GM12878 (cell line): Measurements from ENCODE around the gene CHCHD3. TPM values are rescaled to one million over a fixed set of nuclear protein-coding genes. Genes with fewer than 3 reads are reported as not detected.

ENCODE experiments used
- ATAC-seq: fragments of 200-7000 bp; cut with Tn5 transposase; 3 replicates; pipeline ENCODE4 v1.9.1; 2020; ENCODE audit warnings: mild to moderate bottlenecking, moderate library complexity
- BruUV-seq: library from RNA; stranded (reverse); fragments of 400-500 nt; replicated peaks from 2 replicates; lab custom pipeline; 2021; lab: Mats Ljungman, UMichigan
- CTCF ChIA-PET: fragments of 300-600 bp; sonication (Branson Sonifier 250); formaldehyde crosslinking; extraction: SDS; loops from one replicate; lab custom pipeline; 2021; ENCODE audit warnings: inconsistent platforms; lab: Yijun Ruan, JAX
- POLR2A ChIA-PET: fragments of 350-600 bp; formaldehyde crosslinking; extraction: SDS; loops from one replicate; lab custom pipeline; 2021; ENCODE audit warnings: inconsistent platforms; lab: Charles Lee
- RAD21 ChIA-PET: fragments of 300-600 bp; sonication (Branson Sonifier 250); formaldehyde crosslinking; loops from one replicate; lab custom pipeline; 2023; ENCODE audit warnings: antibody characterized with exemption; ENCODE audit not compliant: unreplicated experiment; lab: Charles Lee
- SMC1A ChIA-PET: fragments of 300-600 bp; sonication (Branson Sonifier 250); formaldehyde crosslinking; loops from one replicate; lab custom pipeline; 2023; ENCODE audit not compliant: unreplicated experiment, uncharacterized antibody; lab: Charles Lee
- DNase-seq: peaks from one replicate; pipeline ENCODE4 v3.0.0-alpha.2; 2011; ENCODE audit warnings: low read depth, low spot score
- FAIRE-seq: peaks from 3 replicates; lab custom pipeline; 2011; peaks lifted over from hg19 to GRCh38; lab: Jason Lieb, UNC
- H2AFZ ChIP-seq: 2 replicates; pipeline ENCODE4 v1.6.0; 2011; ENCODE audit warnings: low read depth, low read length, control low read depth; ENCODE audit not compliant: control insufficient read depth
- H3K27ac ChIP-seq: 2 replicates; pipeline ENCODE4 v1.5.1; 2011; ENCODE audit warnings: control low read depth; ENCODE audit not compliant: control insufficient read depth, insufficient read depth
- H3K27me3 ChIP-seq, 2 experiments: replicated peaks in 1 of 2; 2 replicates each; pipeline versions ENCODE4 v1.6.0 to v1.6.1; 2011; ENCODE audit warnings: low read length in 1 of 2; ENCODE audit not compliant: control insufficient read depth in 2 of 2, insufficient read depth in 2 of 2
- H3K36me3 ChIP-seq, 2 experiments: 2 replicates each; pipeline ENCODE4 v1.5.1; 2011; ENCODE audit warnings: low read length in 1 of 2; ENCODE audit not compliant: control insufficient read depth in 2 of 2, insufficient read depth in 2 of 2
- H3K4me1 ChIP-seq: 2 replicates; pipeline ENCODE4 v1.6.1; 2011; ENCODE audit warnings: mild to moderate bottlenecking, low read length, moderate library complexity, mixed read lengths; ENCODE audit not compliant: control insufficient read depth, insufficient read depth
- H3K4me2 ChIP-seq: 2 replicates; pipeline ENCODE4 v1.6.0; 2011; ENCODE audit warnings: control low read depth; ENCODE audit not compliant: control insufficient read depth, insufficient read depth
- H3K4me3 ChIP-seq: fragments of 200-600 bp; sonication (generic); 2 replicates; pipeline ENCODE4 v1.5.1; 2016
- H3K79me2 ChIP-seq: 2 replicates; pipeline ENCODE4 v1.6.0; 2011; ENCODE audit warnings: low read length; ENCODE audit not compliant: control insufficient read depth, insufficient read depth
- H3K9ac ChIP-seq: 2 replicates; pipeline ENCODE4 v1.8.0; 2011; ENCODE audit warnings: low read length, control low read depth, mixed read lengths; ENCODE audit not compliant: control insufficient read depth, insufficient read depth
- H3K9me3 ChIP-seq: replicated peaks from 3 replicates; pipeline ENCODE4 v1.5.1; 2011; ENCODE audit warnings: mild to moderate bottlenecking, low read length; ENCODE audit not compliant: control insufficient read depth, insufficient read depth
- H4K20me1 ChIP-seq: 2 replicates; pipeline ENCODE4 v1.6.0; 2011; ENCODE audit not compliant: control insufficient read depth, insufficient read depth
- ATF3 ChIP-seq: IDR thresholded peaks from 2 replicates; pipeline ENCODE4 v1.6.1; 2011; ENCODE audit warnings: low read depth, mild to moderate bottlenecking, low read length, moderate library complexity, borderline replicate concordance; ENCODE audit errors: extremely low read depth
- CBFB ChIP-seq: IDR thresholded peaks from 2 replicates; pipeline ENCODE4 v1.6.1; 2016; ENCODE audit warnings: antibody characterized with exemption, low read depth
- CUX1 ChIP-seq: IDR thresholded peaks from 2 replicates; pipeline ENCODE4 v1.6.1; 2012; ENCODE audit warnings: improper control_type of control experiment, low read depth, low read length; ENCODE audit not compliant: insufficient replicate concordance
- FOXM1 ChIP-seq: IDR thresholded peaks from 2 replicates; pipeline ENCODE4 v1.6.1; 2012; ENCODE audit warnings: low read depth, mild to moderate bottlenecking, inconsistent platforms, low read length, moderate library complexity
- IKZF2 ChIP-seq, 2 experiments: fragments of 450-650 bp; IDR thresholded peaks; 2 replicates each; pipeline ENCODE4 v1.6.1; 2017; ENCODE audit warnings: mild to moderate bottlenecking in 2 of 2, moderate library complexity in 2 of 2
- MTA3 ChIP-seq: IDR thresholded peaks from 2 replicates; pipeline ENCODE4 v1.6.1; 2012; ENCODE audit warnings: low read length, inconsistent platforms, borderline replicate concordance
- RB1 ChIP-seq: fragments of 450-650 bp; formaldehyde crosslinking; IDR thresholded peaks from 2 replicates; pipeline ENCODE4 v1.6.1; 2017; ENCODE audit warnings: mild to moderate bottlenecking, borderline replicate concordance
- RELA ChIP-seq: fragments of 450-650 bp; IDR thresholded peaks from 2 replicates; pipeline ENCODE4 v1.8.0; 2014; ENCODE audit warnings: borderline replicate concordance; ENCODE audit not compliant: partially characterized antibody
- SUZ12 ChIP-seq: fragments of 200-600 bp; sonication (generic); IDR thresholded peaks from one replicate; pipeline ENCODE4 v1.6.1; 2018; ENCODE audit warnings: antibody characterized with exemption, mild to moderate bottlenecking; ENCODE audit not compliant: unreplicated experiment
- ZNF622 ChIP-seq: fragments of 450-650 bp; IDR thresholded peaks from 2 replicates; pipeline ENCODE4 v1.6.1; 2017; ENCODE audit warnings: mild to moderate bottlenecking, inconsistent platforms
- ZZZ3 ChIP-seq: IDR thresholded peaks from 2 replicates; pipeline ENCODE4 v1.6.1; 2011; ENCODE audit warnings: low read depth; ENCODE audit not compliant: control insufficient read depth, insufficient read length
- WGBS: methylation state at CpG from one replicate; pipeline ENCODE4 v1.1.6; 2016; ENCODE audit warnings: low lambda C conversion rate; ENCODE audit not compliant: insufficient replicate concordance, insufficient coverage; ENCODE audit errors: missing lambda C conversion rate; 5-methylcytosine and 5-hydroxymethylcytosine counted together
- in situ Hi-C: fragments of 300-500 bp; cut with MboI; formaldehyde crosslinking; loops from 9 replicates; pipeline ENCODE4 v1.14.3; 2018; ENCODE audit warnings: mixed read lengths
- intact Hi-C: fragments of 100-400 bp; cut with micrococcal nuclease; formaldehyde crosslinking; loops from one replicate; pipeline ENCODE4 v1.14.2; 2022; ENCODE audit not compliant: unreplicated experiment
- polyA plus RNA-seq, 11 experiments: library from polyadenylated mRNA; depleted of rRNA in 4 of 11; unstranded in 6 of 11; stranded (reverse) in 5 of 11; fragments of >200 nt; fragmentation: Nextera tagmentation in 4 of 11; fragmentation: Illumina TruSeq in 1 of 11; extraction: Ambion mirVana in 4 of 11; extraction: Trizol in 1 of 11; gene quantifications; 1 replicate in 1 of 11; 2 replicates in 10 of 11; pipeline versions ENCODE4 v1.2.1 to v1.2.3, GENCODE V29; 2011 to 2016; ENCODE audit warnings: inconsistent platforms in 2 of 11, missing spikeins in 2 of 11, low read depth in 1 of 11
- total RNA-seq, 4 experiments: library from RNA; depleted of rRNA in 3 of 4; stranded (reverse); fragments of >200 nt in 3 of 4; fragmentation: Illumina TruSeq in 1 of 4; extraction: Trizol in 1 of 4; gene quantifications; 2 replicates each; pipeline versions ENCODE4 v1.2.1 to v1.2.3, GENCODE V29; 2013 to 2021
- TF ChIP-seq, protein P1 (sequence below): fragments of 450-650 bp; IDR thresholded peaks from 2 replicates; pipeline ENCODE4 v1.6.1; 2018; ENCODE audit warnings: mild to moderate bottlenecking, low read depth, moderate library complexity; ENCODE audit not compliant: partially characterized antibody
- TF ChIP-seq, protein P2 (sequence below): fragments of 450-650 bp; IDR thresholded peaks from 2 replicates; pipeline ENCODE4 v1.6.1; 2017; ENCODE audit warnings: borderline replicate concordance

The CHCHD3 gene
- total and polyA plus RNA-seq, 10 of the 15 experiments (the other 5 are each of a cell fraction or from before 2014, with no cell fraction given) = 38.3 to 178 (median 96.2) TPM

DNA sequence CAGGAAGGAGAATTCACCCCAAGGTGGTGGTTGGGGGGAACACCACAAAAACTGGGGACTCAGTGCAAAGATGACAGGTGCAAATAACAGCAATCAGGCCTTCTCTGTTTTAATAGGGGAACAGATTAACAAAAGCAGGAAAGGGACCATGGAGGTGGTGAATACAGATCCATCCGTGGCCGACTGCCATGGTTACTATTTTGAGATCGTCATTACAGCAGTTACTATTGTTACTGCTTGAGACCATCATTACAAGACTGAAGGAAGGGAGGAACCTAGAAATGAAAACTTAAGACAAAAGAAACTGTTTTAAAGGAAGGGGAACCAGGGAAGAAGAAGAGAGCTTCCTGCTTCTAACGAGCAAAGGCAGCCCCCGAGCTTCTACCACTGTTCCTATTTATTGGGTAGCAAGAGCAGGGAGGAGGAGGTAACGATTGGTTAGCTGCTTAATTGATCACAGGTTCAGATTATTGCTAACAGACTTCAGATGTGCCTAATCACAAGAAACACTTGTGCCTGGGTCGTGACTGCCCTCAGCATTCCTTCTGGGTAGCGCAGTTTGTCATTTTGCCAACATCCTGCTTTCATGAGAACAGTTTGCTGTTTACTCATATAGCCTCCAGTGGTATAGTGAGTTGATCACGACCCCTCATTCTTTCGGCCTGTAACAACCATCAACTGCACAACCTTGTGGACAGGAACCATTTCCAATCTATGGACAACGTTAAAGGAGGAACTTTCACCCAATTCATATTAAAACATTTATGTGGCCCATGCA lies 216.3 kb downstream of the CHCHD3 start:
- peaks cover 1% of the 10 kb centered on the region; the same call in 2 of the 3 replicates for H3K9me3 ChIP-seq
- 97% methylated on average over 11 of the region's 11 CpGs for WGBS
- no peak for TF ChIP-seq IKZF2 (IDR thresholded peaks at IDR 0.05)
- no peak for TF ChIP-seq ZZZ3
- TF ChIP-seq SUZ12 = no peak
- TF ChIP-seq MTA3 = no peak
- no peak for TF ChIP-seq ZNF622
- no peak for TF ChIP-seq ATF3
- no peak for TF ChIP-seq CBFB
- TF ChIP-seq, protein P1, sequence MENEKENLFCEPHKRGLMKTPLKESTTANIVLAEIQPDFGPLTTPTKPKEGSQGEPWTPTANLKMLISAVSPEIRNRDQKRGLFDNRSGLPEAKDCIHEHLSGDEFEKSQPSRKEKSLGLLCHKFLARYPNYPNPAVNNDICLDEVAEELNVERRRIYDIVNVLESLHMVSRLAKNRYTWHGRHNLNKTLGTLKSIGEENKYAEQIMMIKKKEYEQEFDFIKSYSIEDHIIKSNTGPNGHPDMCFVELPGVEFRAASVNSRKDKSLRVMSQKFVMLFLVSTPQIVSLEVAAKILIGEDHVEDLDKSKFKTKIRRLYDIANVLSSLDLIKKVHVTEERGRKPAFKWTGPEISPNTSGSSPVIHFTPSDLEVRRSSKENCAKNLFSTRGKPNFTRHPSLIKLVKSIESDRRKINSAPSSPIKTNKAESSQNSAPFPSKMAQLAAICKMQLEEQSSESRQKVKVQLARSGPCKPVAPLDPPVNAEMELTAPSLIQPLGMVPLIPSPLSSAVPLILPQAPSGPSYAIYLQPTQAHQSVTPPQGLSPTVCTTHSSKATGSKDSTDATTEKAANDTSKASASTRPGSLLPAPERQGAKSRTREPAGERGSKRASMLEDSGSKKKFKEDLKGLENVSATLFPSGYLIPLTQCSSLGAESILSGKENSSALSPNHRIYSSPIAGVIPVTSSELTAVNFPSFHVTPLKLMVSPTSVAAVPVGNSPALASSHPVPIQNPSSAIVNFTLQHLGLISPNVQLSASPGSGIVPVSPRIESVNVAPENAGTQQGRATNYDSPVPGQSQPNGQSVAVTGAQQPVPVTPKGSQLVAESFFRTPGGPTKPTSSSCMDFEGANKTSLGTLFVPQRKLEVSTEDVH = no peak
- TF ChIP-seq CUX1 = no peak
- no peak for TF ChIP-seq RB1
- no peak for TF ChIP-seq FOXM1
- TF ChIP-seq, protein P2, sequence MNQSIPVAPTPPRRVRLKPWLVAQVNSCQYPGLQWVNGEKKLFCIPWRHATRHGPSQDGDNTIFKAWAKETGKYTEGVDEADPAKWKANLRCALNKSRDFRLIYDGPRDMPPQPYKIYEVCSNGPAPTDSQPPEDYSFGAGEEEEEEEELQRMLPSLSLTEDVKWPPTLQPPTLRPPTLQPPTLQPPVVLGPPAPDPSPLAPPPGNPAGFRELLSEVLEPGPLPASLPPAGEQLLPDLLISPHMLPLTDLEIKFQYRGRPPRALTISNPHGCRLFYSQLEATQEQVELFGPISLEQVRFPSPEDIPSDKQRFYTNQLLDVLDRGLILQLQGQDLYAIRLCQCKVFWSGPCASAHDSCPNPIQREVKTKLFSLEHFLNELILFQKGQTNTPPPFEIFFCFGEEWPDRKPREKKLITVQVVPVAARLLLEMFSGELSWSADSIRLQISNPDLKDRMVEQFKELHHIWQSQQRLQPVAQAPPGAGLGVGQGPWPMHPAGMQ = no peak
- TF ChIP-seq RELA = no peak

More for the DNA sequence above, 216.3 kb downstream of the CHCHD3 start:
- H3K27me3 ChIP-seq = no peaks in the 10 kb centered on the region
- no TSS peak for BruUV-seq
- in situ Hi-C loops = no loop called here
- ChIA-PET RAD21 (no interaction called here), SMC1A (interaction anchor here (0.6 to 2.2 kb wide), 3 partner anchors 10 to 17 kb away, joined by 3 to 12 read pairs (median 8); no protein-coding TSS in a partner anchor), CTCF (interaction anchor here (0.6 to 1.0 kb wide), 2 partner anchors 11 to 16 kb away, joined by 3 read pairs; no protein-coding TSS in a partner anchor), POLR2A (no interaction called here)
- DNase-seq = no peak
- H3K36me3 ChIP-seq = no peaks in the 10 kb centered on the region
- intact Hi-C loops = no loop called here
- no peak for FAIRE-seq
- no peak overlapping the region for H2AFZ ChIP-seq
- H3K4me3 ChIP-seq = no peak overlapping the region
- H3K79me2 ChIP-seq = peaks cover 2% of the 10 kb centered on the region; the same call in 1 of the 2 replicates
- no peak overlapping the region for H3K4me2 ChIP-seq
- peaks cover 8% of the 10 kb centered on the region; the same call in 1 of the 2 replicates for H3K4me1 ChIP-seq
- H3K9ac ChIP-seq = no peak overlapping the region
- ATAC-seq = no peak
- H4K20me1 ChIP-seq = no peaks in the 10 kb centered on the region
- no peak overlapping the region for H3K27ac ChIP-seq
